Parathyroid adenoma (tissue), 2 donors: ENCODE measurements around the gene TMIGD2.

Experiments used
- H2AFZ ChIP-seq: fragments of 300-600 bp; sonication (generic); one replicate; pipeline ENCODE4 v1.7.0; 2017; ENCODE audit warnings: antibody characterized with exemption, mild to moderate bottlenecking
- H3K27ac ChIP-seq: fragments of 300-600 bp; sonication (generic); one replicate; pipeline ENCODE4 v1.7.0; 2017
- H3K27me3 ChIP-seq: fragments of 300-600 bp; sonication (generic); one replicate; pipeline ENCODE4 v1.7.0; 2017; ENCODE audit warnings: low read length; ENCODE audit not compliant: control insufficient read depth, insufficient read depth
- H3K36me3 ChIP-seq: fragments of 300-600 bp; sonication (generic); one replicate; pipeline ENCODE4 v1.7.0; 2017; ENCODE audit warnings: low read length; ENCODE audit not compliant: control insufficient read depth, insufficient read depth
- H3K4me1 ChIP-seq: fragments of 300-600 bp; sonication (generic); one replicate; pipeline ENCODE4 v1.7.0; 2017; ENCODE audit warnings: control low read depth
- H3K4me2 ChIP-seq: fragments of 300-600 bp; sonication (generic); one replicate; pipeline ENCODE4 v1.7.0; 2017; ENCODE audit warnings: low read length
- H3K4me3 ChIP-seq: fragments of 300-600 bp; sonication (generic); one replicate; pipeline ENCODE4 v1.7.0; 2017; ENCODE audit warnings: low read depth, low read length
- H3K79me2 ChIP-seq: fragments of 300-600 bp; sonication (generic); one replicate; pipeline ENCODE4 v1.7.0; 2017; ENCODE audit warnings: control low read depth
- H3K9ac ChIP-seq: fragments of 300-600 bp; sonication (generic); one replicate; pipeline ENCODE4 v1.7.0; 2017; ENCODE audit warnings: mild to moderate bottlenecking
- H3K9me3 ChIP-seq: fragments of 300-600 bp; sonication (generic); one replicate; pipeline ENCODE4 v1.7.0; 2017; ENCODE audit warnings: low read length; ENCODE audit not compliant: control insufficient read depth
- TF ChIP-seq, protein P1 (sequence below): fragments of 300-600 bp; sonication (generic); IDR thresholded peaks from one replicate; pipeline ENCODE4 v1.7.0; 2017; ENCODE audit warnings: antibody characterized with exemption, mild to moderate bottlenecking
- donor health status: primary hyperparathyroidism.

The TMIGD2 gene

DNA sequence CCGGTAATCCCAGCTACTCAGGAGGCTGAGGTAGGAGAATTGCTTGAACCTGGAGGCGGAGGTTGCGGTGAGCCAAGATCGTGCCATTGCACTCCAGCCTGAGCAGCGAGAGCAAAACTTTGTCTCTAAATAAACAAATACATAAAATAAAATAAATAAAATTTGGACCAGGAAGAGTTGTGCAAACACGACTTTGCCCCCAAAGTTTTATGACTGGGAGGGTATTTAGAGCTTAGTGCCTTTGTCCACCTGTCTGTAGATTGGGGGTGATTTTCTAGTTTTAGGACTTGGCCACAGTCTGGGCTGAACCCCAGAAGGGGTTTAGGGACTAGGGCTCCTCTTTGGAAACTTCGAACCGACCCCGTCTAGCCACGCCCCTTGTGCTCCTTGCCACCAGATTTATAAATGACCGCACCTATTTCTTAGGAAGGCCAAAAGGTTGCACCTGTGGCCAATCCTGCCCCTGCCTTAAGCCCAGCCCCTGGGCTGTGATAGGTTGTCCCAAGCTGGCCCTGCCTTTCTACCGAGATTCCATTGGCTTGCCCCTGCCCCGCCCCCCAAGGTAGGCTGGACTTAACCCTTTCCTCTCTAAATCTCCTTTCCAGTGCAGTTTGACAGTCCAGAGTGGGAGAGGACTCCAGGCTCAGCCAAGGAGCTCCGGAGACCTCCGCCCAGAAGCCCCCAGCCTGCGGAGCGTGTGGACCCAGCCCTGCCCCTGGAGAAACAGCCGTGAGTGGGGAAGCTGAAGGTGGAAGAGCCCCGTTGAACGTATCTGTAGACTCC, 17.8 kb downstream of the TMIGD2 start:
- Histone ChIP-seq H3K79me2 (no peaks in the 10 kb centered on the region), H3K27ac (no peak overlapping the region), H3K4me3 (no peak overlapping the region), H2AFZ (no peak overlapping the region), H3K9me3 (no peaks in the 10 kb centered on the region), H3K4me1 (peaks cover 2% of the 10 kb centered on the region), H3K9ac (no peak overlapping the region), H3K4me2 (no peak overlapping the region), H3K36me3 (no peaks in the 10 kb centered on the region), H3K27me3 (no peaks in the 10 kb centered on the region)
- TF ChIP-seq, protein P1, sequence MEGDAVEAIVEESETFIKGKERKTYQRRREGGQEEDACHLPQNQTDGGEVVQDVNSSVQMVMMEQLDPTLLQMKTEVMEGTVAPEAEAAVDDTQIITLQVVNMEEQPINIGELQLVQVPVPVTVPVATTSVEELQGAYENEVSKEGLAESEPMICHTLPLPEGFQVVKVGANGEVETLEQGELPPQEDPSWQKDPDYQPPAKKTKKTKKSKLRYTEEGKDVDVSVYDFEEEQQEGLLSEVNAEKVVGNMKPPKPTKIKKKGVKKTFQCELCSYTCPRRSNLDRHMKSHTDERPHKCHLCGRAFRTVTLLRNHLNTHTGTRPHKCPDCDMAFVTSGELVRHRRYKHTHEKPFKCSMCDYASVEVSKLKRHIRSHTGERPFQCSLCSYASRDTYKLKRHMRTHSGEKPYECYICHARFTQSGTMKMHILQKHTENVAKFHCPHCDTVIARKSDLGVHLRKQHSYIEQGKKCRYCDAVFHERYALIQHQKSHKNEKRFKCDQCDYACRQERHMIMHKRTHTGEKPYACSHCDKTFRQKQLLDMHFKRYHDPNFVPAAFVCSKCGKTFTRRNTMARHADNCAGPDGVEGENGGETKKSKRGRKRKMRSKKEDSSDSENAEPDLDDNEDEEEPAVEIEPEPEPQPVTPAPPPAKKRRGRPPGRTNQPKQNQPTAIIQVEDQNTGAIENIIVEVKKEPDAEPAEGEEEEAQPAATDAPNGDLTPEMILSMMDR, result no peak

- Histone ChIP-seq H2AFZ (no peak overlapping the region), H3K9me3 (no peaks in the 10 kb centered on the region), H3K9ac (no peak overlapping the region), H3K4me3 (no peak overlapping the region), H3K79me2 (no peaks in the 10 kb centered on the region), H3K27me3 (no peaks in the 10 kb centered on the region), H3K4me1 (peaks cover 2% of the 10 kb centered on the region), H3K27ac (no peak overlapping the region), H3K4me2 (peak overlapping the region; percentile 55), H3K36me3 (no peaks in the 10 kb centered on the region)
- TF ChIP-seq, protein P1, result no peak
These were observed 22.4 kb downstream of the TMIGD2 start for GRCh38 chr19:4279530-4280422.

DNA sequence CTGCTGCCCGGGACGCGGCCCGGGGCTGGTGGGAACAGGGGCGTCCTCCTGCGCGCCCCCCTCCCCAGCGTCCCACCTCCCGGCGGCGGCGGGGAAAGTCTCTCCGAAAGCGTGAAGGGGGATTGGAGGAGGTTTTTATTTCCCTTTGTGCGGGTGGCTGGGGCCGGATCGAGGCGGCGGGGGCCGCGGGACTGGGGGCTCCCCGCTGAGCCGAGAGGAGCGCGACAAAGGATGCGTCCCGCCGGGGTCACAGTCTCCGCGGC, 23.0 kb downstream of the TMIGD2 start:
- Histone ChIP-seq H3K79me2 (no peaks in the 10 kb centered on the region), H3K36me3 (no peaks in the 10 kb centered on the region), H3K9ac (no peak overlapping the region), H3K4me2 (peak overlapping the region; percentile 55), H3K27me3 (no peaks in the 10 kb centered on the region), H3K4me1 (peaks cover 2% of the 10 kb centered on the region), H2AFZ (no peak overlapping the region), H3K27ac (no peak overlapping the region), H3K4me3 (peak overlapping the region; percentile 22), H3K9me3 (no peaks in the 10 kb centered on the region)
- TF ChIP-seq, protein P1, result no peak

GRCh38 chr19:4278419-4279266, 23.5 kb downstream of the TMIGD2 start, which contains the start of gene SHD:
SHD (plus strand) TSS chr19:4279266; CDS start chr19:4280064, 798 bp downstream.
- Histone ChIP-seq H3K4me1 (peaks cover 2% of the 10 kb centered on the region), H3K4me2 (peak within 1 kb of the TSS; percentile 55), H3K9ac (no peak within 1 kb of the TSS), H3K36me3 (no peaks in the 10 kb centered on the region), H3K79me2 (no peaks in the 10 kb centered on the region), H3K4me3 (peak within 1 kb of the TSS; percentile 22), H2AFZ (no peak within 1 kb of the TSS), H3K27ac (no peak within 1 kb of the TSS), H3K27me3 (no peaks in the 10 kb centered on the region), H3K9me3 (no peaks in the 10 kb centered on the region)
- TF ChIP-seq, protein P1, result no peak
